ENCODE measurements around the gene VPS72.

DNA sequence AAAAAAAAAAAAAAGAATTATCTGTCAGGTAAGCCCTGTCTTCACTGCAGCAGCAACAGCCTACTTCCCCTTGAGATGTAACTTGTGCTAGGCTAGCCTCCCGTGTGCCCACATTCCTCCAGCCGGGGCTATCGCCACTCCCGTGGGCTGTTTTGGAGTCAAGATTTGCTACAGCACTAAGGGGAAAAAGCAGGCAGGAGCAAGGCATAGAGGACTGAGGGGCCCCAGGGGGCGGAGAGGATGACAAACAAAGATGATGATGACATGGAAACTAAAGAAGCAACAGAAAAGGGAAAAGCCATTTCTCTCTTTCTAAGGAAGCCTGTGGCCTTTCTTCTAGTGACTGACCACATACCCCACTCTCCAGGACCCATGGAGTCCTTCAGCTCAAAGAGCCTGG lies 31.7 kb downstream of the VPS72 start:
- TF ChIP-seq, protein P1, sequence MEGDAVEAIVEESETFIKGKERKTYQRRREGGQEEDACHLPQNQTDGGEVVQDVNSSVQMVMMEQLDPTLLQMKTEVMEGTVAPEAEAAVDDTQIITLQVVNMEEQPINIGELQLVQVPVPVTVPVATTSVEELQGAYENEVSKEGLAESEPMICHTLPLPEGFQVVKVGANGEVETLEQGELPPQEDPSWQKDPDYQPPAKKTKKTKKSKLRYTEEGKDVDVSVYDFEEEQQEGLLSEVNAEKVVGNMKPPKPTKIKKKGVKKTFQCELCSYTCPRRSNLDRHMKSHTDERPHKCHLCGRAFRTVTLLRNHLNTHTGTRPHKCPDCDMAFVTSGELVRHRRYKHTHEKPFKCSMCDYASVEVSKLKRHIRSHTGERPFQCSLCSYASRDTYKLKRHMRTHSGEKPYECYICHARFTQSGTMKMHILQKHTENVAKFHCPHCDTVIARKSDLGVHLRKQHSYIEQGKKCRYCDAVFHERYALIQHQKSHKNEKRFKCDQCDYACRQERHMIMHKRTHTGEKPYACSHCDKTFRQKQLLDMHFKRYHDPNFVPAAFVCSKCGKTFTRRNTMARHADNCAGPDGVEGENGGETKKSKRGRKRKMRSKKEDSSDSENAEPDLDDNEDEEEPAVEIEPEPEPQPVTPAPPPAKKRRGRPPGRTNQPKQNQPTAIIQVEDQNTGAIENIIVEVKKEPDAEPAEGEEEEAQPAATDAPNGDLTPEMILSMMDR (IDR thresholded peaks at IDR 0.05), result no peak
- no peak for TF ChIP-seq POLR2A (IDR thresholded peaks at IDR 0.05)

Measured in heart left ventricle (tissue), 13 donors.